Spleen (tissue), 13 donors: ENCODE data around the gene LIF. TPM values are rescaled to one million over a fixed set of nuclear protein-coding genes. Genes with fewer than 3 reads are reported as not detected.

Experiments used
- DNase-seq: peaks from one replicate; pipeline ENCODE4 v3.0.0-alpha.2; 2020
- H3K27ac ChIP-seq, 8 donors: fragments of 200-600 bp; sonication (generic) in 7 of 8; 1 replicate in 4 of 8; 2 replicates in 4 of 8; pipeline versions ENCODE4 v1.5.0 to v1.8.0; 2016 to 2021; ENCODE audit warnings: inconsistent platforms in 4 of 8, mild to moderate bottlenecking in 4 of 8, moderate library complexity in 1 of 8
- H3K27me3 ChIP-seq, 7 donors: fragments of 200-600 bp; sonication (generic) in 6 of 7; replicated peaks in 1 of 7; 1 replicate in 4 of 7; 2 replicates in 3 of 7; pipeline versions ENCODE4 v1.5.0 to v1.8.0; 2016 to 2021; ENCODE audit warnings: inconsistent platforms in 3 of 7, mild to moderate bottlenecking in 1 of 7
- H3K36me3 ChIP-seq, 6 donors: fragments of 200-600 bp; sonication (generic) in 5 of 6; 1 replicate in 4 of 6; 2 replicates in 2 of 6; pipeline versions ENCODE4 v1.5.0 to v1.8.0; 2016 to 2021; ENCODE audit warnings: inconsistent platforms in 2 of 6
- H3K4me1 ChIP-seq, 6 donors: fragments of 200-600 bp; sonication (generic) in 5 of 6; 1 replicate in 3 of 6; 2 replicates in 3 of 6; pipeline versions ENCODE4 v1.5.0 to v1.8.0; 2016 to 2021; ENCODE audit warnings: inconsistent platforms in 3 of 6
- H3K4me3 ChIP-seq, 8 donors: fragments of 200-600 bp; sonication (generic) in 7 of 8; 1 replicate in 4 of 8; 2 replicates in 4 of 8; pipeline versions ENCODE4 v1.5.0 to v1.8.0; 2016 to 2021; ENCODE audit warnings: inconsistent platforms in 4 of 8, mild to moderate bottlenecking in 4 of 8, moderate library complexity in 2 of 8
- H3K9me3 ChIP-seq, 8 donors: fragments of 200-600 bp; sonication (generic) in 7 of 8; 1 replicate in 4 of 8; 2 replicates in 4 of 8; pipeline versions ENCODE4 v1.5.0 to v1.8.0; 2016 to 2021; ENCODE audit warnings: inconsistent platforms in 4 of 8
- POLR2A ChIP-seq, 3 donors: fragments of 450-650 bp; IDR thresholded peaks; one replicate each; pipeline ENCODE4 v1.5.1; 2017; ENCODE audit warnings: antibody characterized with exemption in 3 of 3, mild to moderate bottlenecking in 1 of 3
- POLR2AphosphoS5 ChIP-seq, 3 donors: sonication (generic); formaldehyde crosslinking; IDR thresholded peaks; one replicate each; pipeline ENCODE4 v1.5.1; 2017; ENCODE audit warnings: antibody characterized with exemption in 3 of 3
- WGBS, 5 donors: extraction: QIAGEN DNeasy Blood & Tissue Kit in 3 of 5; methylation state at CpG; one replicate each; pipeline versions ENCODE4 v1.1.5 to v1.1.7; 2013 to 2018; 5-methylcytosine and 5-hydroxymethylcytosine counted together
- intact Hi-C: fragments of 100-400 bp; cut with DNase I; formaldehyde crosslinking; loops from one replicate; pipeline ENCODE4 v1.15.0; 2023; ENCODE audit warnings: low total_unique reads
- long read RNA-seq, 2 donors: transcript quantifications; one replicate each; lab custom pipeline, GENCODE V29; 2026
- polyA plus RNA-seq, 3 donors: library from polyadenylated mRNA; stranded (reverse); fragments of 200-250 nt; gene quantifications; one replicate each; pipeline ENCODE4 v1.2.1, GENCODE V29; 2013
- total RNA-seq, 7 donors: library from RNA; depleted of rRNA in 3 of 7; stranded (reverse); fragments of >200 nt in 3 of 7; fragmentation: NEBNext Ultra II Directional in 4 of 7; extraction: Animal tissue kit (Norgen Biotek cat#: 25700) in 4 of 7; gene quantifications; one replicate each; pipeline versions ENCODE4 v1.1.0 to v1.2.1, GENCODE V29; 2016 to 2021
- TF ChIP-seq, protein P1 (sequence below), 11 experiments: fragments of 200-600 bp in 7 of 11; fragments of 450-650 bp in 4 of 11; sonication (generic) in 4 of 11; IDR thresholded peaks in 8 of 11; conservative IDR thresholded peaks in 3 of 11; 1 replicate in 7 of 11; 2 replicates in 4 of 11; pipeline versions ENCODE4 v1.4.0 to v1.8.0; 2016 to 2021; ENCODE audit warnings: antibody characterized with exemption in 11 of 11, inconsistent platforms in 4 of 11, mild to moderate bottlenecking in 1 of 11
- donor health status: healthy with polysubstance abuse.
- donor health status: DM: no; HTN: no; CAD: no; lungs with moderate emphysema.
- donor health status: DM: no; HTN: no; CAD: no.
- donor health status: Bipolar disorder and iron deficiency.
- donor health status: healthy.
- donor health status: DM: no; HTN: no; CAD: no.
- donor health status: DM: yes; HTN: yes; CAD: no.

Gene LIF
- total RNA-seq (1 to 10 TPM in 3 of 7 donors, under 1 TPM in 2, not detected in 2; 0.32 to 3.2 (median 2.3) TPM), polyA plus RNA-seq (under 1 TPM; 0.21 to 0.77 (median 0.24) TPM)
- long read RNA-seq, donor 1 = 0 reads
- long read RNA-seq, donor 2 = 0 reads

- TF ChIP-seq POLR2A (IDR thresholded peaks at IDR 0.05) (no peak), POLR2AphosphoS5 (IDR thresholded peaks at IDR 0.05) (peak in 1 of 3 donors; percentile 32)
- TF ChIP-seq, protein P1, sequence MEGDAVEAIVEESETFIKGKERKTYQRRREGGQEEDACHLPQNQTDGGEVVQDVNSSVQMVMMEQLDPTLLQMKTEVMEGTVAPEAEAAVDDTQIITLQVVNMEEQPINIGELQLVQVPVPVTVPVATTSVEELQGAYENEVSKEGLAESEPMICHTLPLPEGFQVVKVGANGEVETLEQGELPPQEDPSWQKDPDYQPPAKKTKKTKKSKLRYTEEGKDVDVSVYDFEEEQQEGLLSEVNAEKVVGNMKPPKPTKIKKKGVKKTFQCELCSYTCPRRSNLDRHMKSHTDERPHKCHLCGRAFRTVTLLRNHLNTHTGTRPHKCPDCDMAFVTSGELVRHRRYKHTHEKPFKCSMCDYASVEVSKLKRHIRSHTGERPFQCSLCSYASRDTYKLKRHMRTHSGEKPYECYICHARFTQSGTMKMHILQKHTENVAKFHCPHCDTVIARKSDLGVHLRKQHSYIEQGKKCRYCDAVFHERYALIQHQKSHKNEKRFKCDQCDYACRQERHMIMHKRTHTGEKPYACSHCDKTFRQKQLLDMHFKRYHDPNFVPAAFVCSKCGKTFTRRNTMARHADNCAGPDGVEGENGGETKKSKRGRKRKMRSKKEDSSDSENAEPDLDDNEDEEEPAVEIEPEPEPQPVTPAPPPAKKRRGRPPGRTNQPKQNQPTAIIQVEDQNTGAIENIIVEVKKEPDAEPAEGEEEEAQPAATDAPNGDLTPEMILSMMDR (IDR thresholded peaks at IDR 0.05 in 8 of 11, conservative IDR thresholded peaks at IDR 0.05 in 3 of 11) = peak in 3 of 11 experiments; percentile 8 to 38 (median 19)
- Histone ChIP-seq H3K9me3 (no peaks in the 10 kb centered on the region), H3K4me3 (peak within 1 kb of the TSS; percentile 16 to 67 (median 40)), H3K4me1 (peaks cover 6 to 63% (median 33%) of the 10 kb centered on the region in 6 donors), H3K36me3 (no peaks in the 10 kb centered on the region), H3K27me3 (peaks cover 0 to 48% (median 21%) of the 10 kb centered on the region in 7 donors), H3K27ac (peak within 1 kb of the TSS in 3 of 8 donors; percentile 2 to 49 (median 44))
- WGBS, 5 donors = 2 to 5% (median 4%) methylated on average over 45 to 64 of the region's 64 CpGs
- intact Hi-C loops = no loop called here
- peak; percentile 84 for DNase-seq
Measured at GRCh38 chr22:30245985-30246813, at the start of gene LIF. LIF (minus strand) TSS chr22:30246759; CDS start chr22:30246695, 64 bp downstream.

- 84 to 91% (median 88%) methylated on average over 4 of the region's 4 CpGs for WGBS, 5 donors
- TF ChIP-seq POLR2A (IDR thresholded peaks at IDR 0.05) (no peak), POLR2AphosphoS5 (IDR thresholded peaks at IDR 0.05) (no peak)
- TF ChIP-seq, protein P1 (IDR thresholded peaks at IDR 0.05 in 8 of 11, conservative IDR thresholded peaks at IDR 0.05 in 3 of 11) = no peak
Measured at GRCh38 chr22:30296324-30296723, 49.8 kb upstream of the LIF start.

GRCh38 chr22:30295576-30295975 is 49.0 kb upstream of the LIF start:
- intact Hi-C loops = no loop called here
- Histone ChIP-seq H3K9me3 (no peaks in the 10 kb centered on the region), H3K4me1 (peaks cover 11 to 85% (median 30%) of the 10 kb centered on the region in 6 donors), H3K36me3 (peaks cover 0 to 97% (median 76%) of the 10 kb centered on the region in 6 donors), H3K27ac (peak overlapping the region in 3 of 8 donors; percentile 24 to 75 (median 66)), H3K27me3 (no peaks in the 10 kb centered on the region), H3K4me3 (no peak overlapping the region)
- 74 to 85% (median 81%) methylated on average over 7 of the region's 7 CpGs for WGBS, 5 donors
- no peak for DNase-seq
- TF ChIP-seq, protein P1 (IDR thresholded peaks at IDR 0.05 in 8 of 11, conservative IDR thresholded peaks at IDR 0.05 in 3 of 11) = no peak
- peak in 1 of 3 donors; percentile 34 for TF ChIP-seq POLR2AphosphoS5 (IDR thresholded peaks at IDR 0.05)

More at GRCh38 chr22:30296324-30296723, 49.8 kb upstream of the LIF start:
- H3K27me3 ChIP-seq = no peaks in the 10 kb centered on the region
- no peak for DNase-seq
- no peak overlapping the region for H3K4me3 ChIP-seq
- H3K36me3 ChIP-seq = peaks cover 0 to 100% (median 78%) of the 10 kb centered on the region in 6 donors
- peaks cover 9 to 85% (median 30%) of the 10 kb centered on the region in 6 donors for H3K4me1 ChIP-seq
- no peaks in the 10 kb centered on the region for H3K9me3 ChIP-seq
- intact Hi-C loops = no loop called here
- peak overlapping the region in 3 of 8 donors; percentile 26 to 75 (median 66) for H3K27ac ChIP-seq

- Histone ChIP-seq H3K36me3 (peaks cover 0 to 89% (median 68%) of the 10 kb centered on the region in 6 donors), H3K9me3 (no peaks in the 10 kb centered on the region), H3K4me1 (peaks cover 18 to 85% (median 30%) of the 10 kb centered on the region in 6 donors), H3K27me3 (no peaks in the 10 kb centered on the region), H3K4me3 (no peak overlapping the region), H3K27ac (peak overlapping the region in 2 of 8 donors; percentile 66 to 75)
- no peak for DNase-seq
- intact Hi-C loops = no loop called here
- whole genome bisulfite sequencing, 5 donors = 93 to 94% (median 93%) methylated on average over 11 of the region's 11 CpGs; no CpG with 5 or more reads in 2 of the 5 donors
- TF ChIP-seq POLR2AphosphoS5 (IDR thresholded peaks at IDR 0.05) = peak in 1 of 3 donors; percentile 54
- TF ChIP-seq POLR2A (IDR thresholded peaks at IDR 0.05) = no peak
- TF ChIP-seq, protein P1 (IDR thresholded peaks at IDR 0.05 in 8 of 11, conservative IDR thresholded peaks at IDR 0.05 in 3 of 11) = no peak
Measured at GRCh38 chr22:30294830-30295229, 48.3 kb upstream of the LIF start.
